HG03342 (cell line): Measurements from ENCODE around the gene PLAGL2.

Source experiments
- ATAC-seq: cut with Tn5 transposase; IDR thresholded peaks from one replicate; pipeline ENCODE4 v1.9.1; 2021; ENCODE audit warnings: mild to moderate bottlenecking, moderate library complexity; ENCODE audit not compliant: unreplicated experiment

Gene PLAGL2

GRCh38 chr20:32152421-32153155 is 55.0 kb downstream of the PLAGL2 start:
- ATAC-seq = no peak

GRCh38 chr20:32150291-32150848 is 57.2 kb downstream of the PLAGL2 start:
- ATAC-seq = no peak

GRCh38 chr20:32149566-32150170 is 57.9 kb downstream of the PLAGL2 start:
- no peak for ATAC-seq

GRCh38 chr20:32144898-32145662 is 62.5 kb downstream of the PLAGL2 start:
- no peak for ATAC-seq

GRCh38 chr20:32142991-32143390 is 64.6 kb downstream of the PLAGL2 start:
- ATAC-seq = no peak
